Ecto neural progenitor cell (in vitro differentiated cells): Measurements from ENCODE around the gene REM1.

Source experiments
- DNase-seq: peaks from one replicate; pipeline ENCODE4 v3.0.0-alpha.2; 2018; ENCODE audit warnings: low spot score

Gene REM1

DNA sequence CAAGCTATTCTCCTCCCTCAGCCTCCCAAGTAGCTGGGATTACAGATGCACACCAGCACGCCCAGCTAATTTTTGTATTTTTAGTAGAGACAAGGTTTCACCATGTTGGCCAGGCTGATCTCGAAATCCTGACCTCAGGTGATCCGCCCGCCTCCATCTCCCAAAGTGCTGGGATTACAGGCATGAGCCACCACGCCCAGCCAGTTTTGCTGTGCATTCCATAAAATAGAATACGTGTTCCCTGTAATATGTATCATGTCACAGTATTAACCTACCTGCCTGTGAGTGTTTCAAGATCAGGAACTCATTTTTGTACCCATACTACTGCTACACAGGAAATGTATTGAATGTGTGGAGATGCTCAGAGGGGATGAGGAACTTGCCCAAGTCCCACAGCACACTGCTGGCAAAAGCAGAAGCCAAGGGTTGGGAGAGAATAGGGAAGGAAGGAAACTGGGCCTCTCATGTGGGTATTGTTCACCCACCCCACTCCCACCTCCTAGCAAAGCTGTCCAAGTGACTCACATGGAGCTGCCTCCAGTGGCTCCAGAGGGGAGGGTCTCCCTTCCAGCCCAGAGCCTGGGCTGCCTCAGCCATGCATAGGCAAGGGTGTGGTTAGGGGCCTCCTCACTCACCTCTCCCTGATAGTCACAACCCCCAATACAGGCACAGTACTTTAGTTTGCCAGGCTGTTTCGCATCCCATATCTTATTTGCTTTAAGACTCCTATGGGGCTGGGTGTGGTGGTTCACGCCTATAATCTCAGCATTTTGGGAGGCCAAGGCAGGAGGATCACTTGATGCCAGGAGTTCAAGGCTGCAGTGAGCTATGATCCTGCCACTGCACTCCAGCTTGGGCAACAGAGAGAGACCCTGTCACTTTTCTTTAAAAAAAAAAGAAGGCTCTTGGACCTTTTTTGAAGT, 48.5 kb downstream of the REM1 start:
- DNase-seq: no peak

DNA sequence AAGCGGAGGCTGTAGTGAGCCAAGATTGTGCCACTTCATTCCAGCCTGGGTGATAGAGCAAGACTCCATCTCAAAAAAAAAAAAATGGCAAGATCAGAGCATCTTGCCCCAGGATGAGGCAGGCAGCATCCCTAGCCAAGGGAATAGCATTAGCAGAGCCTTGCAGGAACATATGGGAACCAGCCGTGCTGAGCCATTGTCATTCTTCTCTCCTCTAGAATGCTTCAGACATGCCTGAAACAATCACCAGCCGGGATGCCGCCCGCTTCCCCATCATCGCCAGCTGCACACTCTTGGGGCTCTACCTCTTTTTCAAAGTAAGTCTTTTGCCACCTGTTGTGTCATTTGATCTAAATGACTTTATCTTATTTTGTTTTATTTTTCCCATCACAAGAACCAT, 52.2 kb downstream of the REM1 start:
- DNase-seq: no peak
